ENCODE measurements around the gene RLN1.
"Not testable (repeated sequence)": the region's sequence is repeated elsewhere in the genome, so short reads cannot be mapped to it uniquely, and the experiment has no call there.

RLN1 gene

GRCh38 chr9:5338992-5339981, at the start of gene RLN1:
RLN1 (minus strand) TSS chr9:5339876; CDS start chr9:5339746, 130 bp downstream.
- DNase-seq (ENCODE audit: low spot score), result peak; percentile 18

DNA sequence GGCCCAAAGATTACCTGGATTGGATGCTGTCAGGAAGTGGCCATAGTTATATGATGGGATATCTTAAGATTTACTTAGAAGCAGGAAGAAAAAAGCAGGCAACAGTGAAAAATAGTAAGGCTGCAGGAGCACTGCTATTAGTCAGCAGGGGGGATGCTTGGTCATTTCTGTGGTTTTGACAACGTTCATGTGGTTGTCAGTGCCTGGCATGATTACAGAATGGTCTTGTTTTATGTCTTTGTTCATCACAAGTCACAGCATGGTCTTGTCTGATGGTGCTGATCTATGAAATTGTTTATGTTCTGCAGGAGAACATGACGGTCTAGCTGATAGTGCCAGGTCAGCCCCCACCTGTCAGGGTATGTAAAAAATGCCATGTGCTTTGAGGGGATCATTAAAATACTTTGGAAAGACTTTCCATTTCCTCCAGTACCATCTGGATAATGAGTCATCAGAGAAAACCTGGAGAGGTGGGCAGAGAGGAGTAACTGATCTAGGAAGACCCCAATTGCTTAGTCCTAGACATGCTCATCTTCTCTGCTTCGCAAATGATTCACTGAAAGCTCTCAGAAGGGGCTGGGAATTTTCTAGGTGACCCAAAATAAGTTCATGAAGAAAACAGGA, 49.5 kb upstream of the RLN1 start:
- peak; percentile 5 for DNase-seq (ENCODE audit: low spot score)

DNA sequence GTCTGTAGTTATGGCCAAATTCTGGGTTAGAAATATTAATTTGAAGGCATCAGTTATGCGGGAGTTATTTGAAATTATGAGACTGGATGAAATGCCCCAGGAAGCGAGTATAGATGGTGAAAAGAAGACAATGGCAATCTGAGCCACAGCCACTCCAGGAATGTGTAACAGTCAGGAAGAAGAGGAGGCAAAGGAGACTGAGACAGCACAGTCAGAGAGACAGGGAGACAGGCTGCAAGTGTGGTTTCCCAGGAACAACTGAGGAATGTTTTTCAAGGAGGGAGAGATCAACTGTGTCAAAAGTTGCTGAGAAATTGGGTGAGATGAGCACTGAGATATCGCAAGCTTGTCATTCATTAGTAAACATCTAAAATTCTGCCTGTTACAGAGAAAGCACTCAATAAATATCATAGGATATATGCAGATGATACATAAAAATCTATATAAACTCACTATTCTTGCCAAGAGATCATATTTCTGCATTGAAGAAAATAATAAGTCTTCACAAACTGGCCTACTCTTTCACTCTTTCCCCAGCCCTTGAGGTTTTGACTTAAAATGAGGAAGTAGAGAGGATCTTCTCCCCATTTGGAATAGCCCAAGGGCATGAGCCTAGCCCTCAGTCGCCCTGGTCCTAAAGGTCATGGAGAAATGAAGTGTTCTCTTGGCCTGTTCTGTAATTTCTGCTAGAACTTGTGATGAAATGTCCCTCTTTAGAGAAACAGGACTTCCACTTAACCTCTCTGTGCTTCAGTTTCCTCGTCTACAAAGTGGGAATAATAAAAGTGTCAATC, 48.5 kb upstream of the RLN1 start:
- no peak for DNase-seq (ENCODE audit: low spot score)

DNA sequence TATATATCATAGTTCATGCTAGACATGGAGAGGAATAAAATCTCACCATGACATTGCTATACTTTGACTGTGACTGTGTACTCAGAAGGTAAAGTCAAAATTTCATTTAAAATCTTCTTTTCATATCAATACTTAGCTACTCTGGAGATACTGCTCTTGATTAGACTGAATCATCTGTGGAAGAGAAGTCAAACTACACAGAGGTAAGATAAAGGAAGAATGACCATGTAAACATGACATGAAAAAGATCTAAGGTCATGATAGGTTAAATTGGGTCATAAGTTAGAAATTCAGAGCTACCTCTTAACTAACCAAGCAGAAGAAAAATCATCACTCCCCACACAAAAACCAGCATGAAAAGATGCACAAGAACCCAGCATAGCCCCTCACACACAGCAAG, 44.8 kb upstream of the RLN1 start:
- DNase-seq (ENCODE audit: low spot score), result no peak

DNA sequence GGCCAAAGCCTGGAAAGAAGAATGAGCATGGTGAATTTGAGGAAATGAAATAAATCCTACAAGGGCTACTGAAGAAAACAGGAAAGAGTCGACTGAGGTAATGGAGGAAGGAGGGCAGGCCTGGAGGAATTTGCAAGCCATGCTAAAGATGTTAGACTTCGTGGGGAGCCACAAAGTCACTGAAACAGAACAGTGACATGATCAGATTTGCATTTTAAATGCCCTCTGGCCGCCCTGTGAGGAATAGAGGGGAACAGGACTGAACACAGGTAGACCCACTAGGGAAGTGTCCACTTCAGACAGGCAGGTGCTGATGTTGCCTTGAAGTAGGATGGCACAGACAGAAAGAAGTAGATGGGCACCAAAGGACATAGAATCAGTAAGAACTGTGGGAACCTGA, 42.8 kb upstream of the RLN1 start:
- DNase-seq (ENCODE audit: low spot score), result no peak

DNA sequence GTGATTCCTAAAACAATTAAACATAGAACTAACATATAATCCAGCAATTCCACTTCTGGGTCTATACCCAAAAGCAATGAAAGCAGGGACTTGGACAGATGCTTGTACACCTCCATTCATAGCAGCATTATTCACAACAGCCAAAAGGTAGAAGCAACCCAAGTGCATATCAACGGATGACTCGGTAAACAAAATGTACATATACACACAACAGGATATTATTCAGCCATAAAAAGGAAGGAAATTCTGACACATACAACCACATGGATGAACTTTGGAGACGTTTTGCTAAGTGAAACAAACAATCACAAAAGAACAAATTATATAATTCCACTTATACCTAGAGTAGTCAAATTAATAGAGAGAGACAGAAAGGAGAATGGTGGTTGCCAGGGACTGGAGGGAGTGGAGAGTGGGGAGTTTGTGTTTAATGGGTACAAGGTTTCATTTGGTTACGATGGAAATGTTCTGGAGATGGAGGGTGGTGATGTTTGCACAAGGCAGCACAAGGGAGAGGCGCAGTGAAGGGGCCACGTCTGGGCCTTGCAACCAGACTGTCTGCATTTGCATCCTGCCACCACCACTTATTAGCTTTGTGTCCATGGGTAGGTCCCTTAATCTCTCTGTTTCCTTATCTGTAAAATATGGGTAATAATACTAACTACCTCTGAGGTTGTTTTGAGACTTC, 36.3 kb upstream of the RLN1 start:
- DNase-seq (ENCODE audit: low spot score), result peak; percentile 30

GRCh38 chr9:5375091-5375490, 35.4 kb upstream of the RLN1 start:
- DNase-seq (ENCODE audit: low spot score), result no peak

DNA sequence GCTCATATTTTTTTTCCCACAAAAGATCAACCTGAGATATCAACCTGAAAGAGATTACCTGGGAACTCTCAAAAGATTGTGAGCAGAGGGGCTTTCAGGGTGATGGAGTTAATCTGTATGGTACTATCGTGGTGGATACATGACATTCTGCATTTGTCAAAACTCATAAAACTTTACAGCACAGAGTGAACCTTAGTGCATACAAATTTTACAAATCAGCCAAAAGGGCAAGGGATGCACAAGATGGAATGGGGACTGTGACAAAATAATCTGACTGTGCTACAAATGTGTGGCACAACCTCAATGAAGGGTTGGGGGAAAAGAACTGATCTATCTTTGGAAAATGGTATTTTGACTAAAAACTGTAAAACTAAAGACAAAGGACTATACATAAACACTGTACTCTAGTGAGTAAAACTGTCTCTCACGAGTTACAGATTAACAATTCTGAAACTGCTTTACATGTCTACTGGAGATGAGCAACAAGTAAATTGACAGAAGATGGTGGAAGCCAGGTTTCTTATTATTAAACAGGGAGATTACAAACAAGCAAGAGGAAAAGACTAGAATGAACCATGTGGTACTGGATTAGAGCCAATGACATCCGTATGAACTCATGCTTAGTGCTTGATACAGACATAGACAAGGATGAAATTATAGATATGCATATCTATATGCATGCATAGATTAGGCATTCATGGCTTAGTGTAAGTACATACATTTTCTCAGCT, 24.8 kb upstream of the RLN1 start:
- no peak for DNase-seq (ENCODE audit: low spot score)

- no peak for DNase-seq (ENCODE audit: low spot score)
Measured at GRCh38 chr9:5361326-5362010, 21.8 kb upstream of the RLN1 start.

- DNase-seq (ENCODE audit: low spot score), result no peak
Measured at GRCh38 chr9:5360341-5360740, 20.7 kb upstream of the RLN1 start.

DNA sequence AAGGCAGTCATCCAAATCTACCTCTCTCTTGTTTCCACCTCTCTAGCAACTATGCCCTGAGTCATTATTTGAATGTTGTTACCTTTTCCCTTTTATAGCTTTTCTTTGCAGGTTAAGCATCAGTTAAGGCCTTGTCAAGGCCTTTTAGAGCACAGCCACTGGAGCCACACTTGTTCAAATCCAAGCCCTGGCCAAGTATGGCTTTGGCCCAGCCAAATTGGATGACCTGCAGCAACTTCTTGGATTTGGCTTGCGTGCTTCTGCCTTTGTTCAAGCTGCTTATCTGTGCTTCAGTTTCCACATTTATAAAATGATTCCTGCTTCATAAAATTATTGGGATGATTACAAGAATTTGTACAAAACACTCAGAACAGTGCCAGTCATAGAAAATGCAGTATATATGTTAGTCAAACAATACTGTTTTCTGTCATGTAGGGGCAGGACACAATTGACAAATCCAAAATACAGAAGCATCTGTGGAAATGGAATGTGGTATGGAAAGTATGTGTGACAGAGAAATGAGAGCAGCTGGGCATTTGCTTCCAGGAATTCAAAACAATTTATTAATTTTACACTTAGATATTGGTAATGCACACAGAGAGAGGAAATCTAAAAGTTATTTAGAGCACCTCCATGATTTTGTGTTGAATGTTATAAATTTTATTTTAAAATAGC, 17.9 kb upstream of the RLN1 start:
- no peak for DNase-seq (ENCODE audit: low spot score)

- DNase-seq (ENCODE audit: low spot score), result no peak
Measured at GRCh38 chr9:5355817-5356216, 16.1 kb upstream of the RLN1 start.

DNA sequence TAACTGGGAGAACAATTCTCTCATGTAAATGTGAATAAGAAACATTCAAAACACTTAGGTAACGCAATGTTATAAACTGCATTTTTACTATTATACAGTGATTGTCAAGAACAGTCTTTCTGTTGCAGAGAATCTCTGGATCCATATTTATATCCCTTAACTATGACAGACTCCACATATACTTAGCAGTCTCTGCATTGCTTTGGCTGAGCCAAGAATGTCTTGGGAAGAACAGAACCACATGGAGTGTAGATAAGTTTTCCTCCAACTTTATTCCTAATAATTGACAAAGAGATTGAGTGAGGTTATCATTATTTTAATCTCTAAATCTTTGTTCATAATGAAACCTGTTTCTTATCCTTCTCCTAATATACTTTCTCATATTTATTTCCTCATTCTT, 15.6 kb upstream of the RLN1 start:
- DNase-seq (ENCODE audit: low spot score), result no peak

DNA sequence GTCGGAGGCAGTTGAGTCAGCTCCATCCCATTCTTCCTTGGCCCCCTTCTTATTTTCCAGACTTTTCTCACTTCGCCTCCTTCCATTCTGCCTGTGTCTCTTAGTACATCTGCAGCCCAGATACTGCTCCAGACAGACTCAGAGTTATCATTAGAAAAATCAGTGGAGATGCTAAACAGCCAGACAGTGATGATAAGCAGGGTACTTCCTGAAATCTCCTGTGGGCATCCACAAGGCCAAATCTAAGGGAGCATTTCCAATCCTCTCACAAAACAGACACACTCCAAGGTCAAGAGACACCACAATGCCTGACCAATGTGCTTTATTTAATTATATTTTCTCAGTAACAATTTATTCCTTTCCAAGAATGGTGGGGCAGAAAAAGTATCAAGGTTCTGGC, 14.5 kb upstream of the RLN1 start:
- no peak for DNase-seq (ENCODE audit: low spot score)

GRCh38 chr9:5352637-5353248, 13.1 kb upstream of the RLN1 start:
- peak; percentile 45 for DNase-seq (ENCODE audit: low spot score)

- peak; percentile 63 for DNase-seq (ENCODE audit: low spot score)
Measured at GRCh38 chr9:5336688-5337087, 3.0 kb downstream of the RLN1 start.

DNA sequence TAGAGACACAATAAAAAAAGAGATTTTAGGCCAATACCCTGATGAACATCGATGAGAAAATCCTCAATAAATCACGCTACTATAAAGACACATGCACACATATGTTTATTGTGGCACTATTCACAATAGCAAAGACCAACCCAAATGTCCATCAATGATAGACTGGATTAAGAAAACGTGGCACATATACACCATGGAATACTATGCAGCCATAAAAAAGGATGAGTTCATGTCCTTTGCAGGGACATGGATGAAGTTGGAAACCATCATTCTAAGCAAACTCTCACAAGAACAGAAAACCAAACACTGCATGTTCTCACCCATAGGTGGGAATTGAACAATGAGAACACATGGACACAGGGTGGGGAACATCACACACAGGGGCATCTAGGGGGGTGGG, 8.4 kb downstream of the RLN1 start:
- not testable (repeated sequence) for DNase-seq (ENCODE audit: low spot score)

GRCh38 chr9:5326893-5327548, 12.7 kb downstream of the RLN1 start:
- peak; percentile 53 for DNase-seq (ENCODE audit: low spot score)

DNA sequence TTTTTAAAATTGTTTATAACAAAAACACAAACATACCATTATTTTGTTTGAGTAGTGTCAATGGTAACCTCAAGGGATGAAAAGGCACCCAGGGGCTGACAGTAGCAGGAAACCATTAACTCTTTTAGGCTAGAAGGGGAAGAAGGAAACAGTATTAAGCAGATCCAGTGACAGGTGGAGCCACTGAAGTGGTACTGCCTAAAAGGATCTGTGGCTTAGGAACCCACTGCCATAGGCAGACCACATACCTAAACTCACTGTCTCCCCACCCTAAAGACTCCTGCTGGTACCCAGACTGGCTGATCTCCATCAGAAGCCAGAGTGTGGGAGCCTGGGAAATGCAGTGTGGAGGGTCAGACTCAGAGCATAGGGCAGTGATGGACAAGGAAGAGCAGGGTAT, 13.5 kb downstream of the RLN1 start:
- DNase-seq (ENCODE audit: low spot score), result no peak
